ENCODE results near the gene LRFN3.

- TF ChIP-seq CTCF (IDR thresholded peaks at IDR 0.05; ENCODE audit: insufficient read depth, low read length) (no peak), POLR2AphosphoS5 (IDR thresholded peaks at IDR 0.05; ENCODE audit: low read depth) (no peak)
Observed at GRCh38 chr19:35929876-35930275, 6.3 kb upstream of the LRFN3 start.
